Hematopoietic multipotent progenitor cell treated with erythropoietin and hydrocortisone succinate and interleukin-3 and kit ligand, for 4 days (in vitro differentiated cells): ENCODE measurements around the gene NAT9.

ENCODE experiments used
- DNase-seq: peaks from one replicate; pipeline ENCODE4 v3.0.0-alpha.2; 2015

NAT9 gene, protein sequence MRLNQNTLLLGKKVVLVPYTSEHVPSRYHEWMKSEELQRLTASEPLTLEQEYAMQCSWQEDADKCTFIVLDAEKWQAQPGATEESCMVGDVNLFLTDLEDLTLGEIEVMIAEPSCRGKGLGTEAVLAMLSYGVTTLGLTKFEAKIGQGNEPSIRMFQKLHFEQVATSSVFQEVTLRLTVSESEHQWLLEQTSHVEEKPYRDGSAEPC

DNA sequence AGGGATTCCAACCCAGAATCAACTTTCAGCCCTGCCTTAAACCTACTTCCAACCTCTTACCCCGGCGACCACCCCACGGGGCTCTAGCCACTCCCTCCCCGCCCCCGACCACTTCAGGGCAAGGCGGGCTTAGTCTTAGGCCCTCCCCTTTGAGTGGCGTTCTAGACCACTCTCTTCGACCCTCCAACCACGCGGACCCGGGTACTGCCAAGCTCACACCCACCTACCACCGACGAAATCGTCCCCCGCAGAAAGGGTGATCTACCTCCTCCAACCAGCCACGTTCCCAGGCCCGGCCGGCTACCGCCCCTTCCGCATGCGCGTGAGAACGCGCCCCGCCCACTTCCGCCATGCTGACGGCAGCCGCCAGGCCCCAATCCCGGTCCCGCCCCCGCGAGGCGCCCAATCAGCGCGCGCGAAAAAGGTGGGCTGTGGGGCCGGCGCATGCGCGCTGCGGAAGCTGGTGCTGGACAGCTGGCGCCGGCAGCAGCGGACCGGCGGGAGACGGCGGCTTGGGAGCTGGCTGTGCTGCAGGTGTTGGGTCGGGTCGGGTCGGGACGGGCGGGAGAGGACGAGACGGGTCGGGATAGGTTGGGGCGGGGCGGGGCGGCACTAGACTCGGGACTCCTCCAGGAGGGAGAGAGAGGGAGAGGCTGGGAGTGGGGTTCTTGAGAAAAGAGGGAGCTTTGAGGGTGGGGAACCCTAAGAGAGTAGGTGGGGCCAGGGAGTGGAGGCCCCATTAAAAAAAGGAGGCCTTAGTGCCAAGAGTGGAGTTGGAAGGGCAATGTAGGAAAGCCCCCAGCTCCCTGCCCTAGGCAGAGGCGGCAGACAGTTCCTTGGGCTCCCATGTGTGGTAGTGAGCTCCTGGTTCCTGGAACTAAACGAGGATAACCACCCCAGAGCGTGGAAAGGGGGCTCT lies at the start of gene NAT9:
Gene NAT9, minus strand, starts transcription at position 302 of the 919 bp plus-strand sequence. CDS start 647 bp downstream, outside the sequence.
- DNase-seq, result peak; percentile 98

DNA sequence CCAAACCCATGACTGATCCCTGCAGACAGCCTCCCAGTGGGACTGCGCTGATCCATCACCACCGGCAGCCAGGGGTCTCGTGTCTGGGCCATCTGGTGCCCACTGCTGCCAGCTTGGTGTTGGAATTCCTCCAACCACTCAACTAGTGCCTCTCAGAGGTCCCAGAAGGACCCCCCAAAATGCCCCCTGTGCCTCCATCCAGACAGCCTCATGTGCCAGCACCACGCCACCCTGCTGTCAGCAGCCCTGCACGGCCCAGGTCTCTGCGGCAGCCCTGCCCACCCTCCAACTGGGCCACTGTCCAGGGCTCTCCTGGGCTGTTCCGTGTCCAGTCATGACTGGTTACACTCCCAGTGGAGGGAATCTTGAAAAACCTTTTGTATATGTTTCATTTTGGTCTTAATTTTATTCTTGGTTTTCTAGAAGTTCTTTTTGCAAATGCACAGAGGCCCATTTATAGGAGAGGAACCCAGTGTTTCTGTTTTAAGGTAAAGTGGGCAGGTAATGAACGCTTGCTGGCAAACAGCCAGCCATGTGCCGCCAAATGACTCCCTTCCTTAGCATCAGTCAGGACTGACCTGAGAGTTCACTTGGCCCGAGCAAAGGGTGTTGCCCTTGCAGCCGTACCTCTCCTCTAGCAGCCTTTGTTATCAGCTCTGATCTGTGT lies 48.9 kb upstream of the NAT9 start:
- DNase-seq, result no peak

DNA sequence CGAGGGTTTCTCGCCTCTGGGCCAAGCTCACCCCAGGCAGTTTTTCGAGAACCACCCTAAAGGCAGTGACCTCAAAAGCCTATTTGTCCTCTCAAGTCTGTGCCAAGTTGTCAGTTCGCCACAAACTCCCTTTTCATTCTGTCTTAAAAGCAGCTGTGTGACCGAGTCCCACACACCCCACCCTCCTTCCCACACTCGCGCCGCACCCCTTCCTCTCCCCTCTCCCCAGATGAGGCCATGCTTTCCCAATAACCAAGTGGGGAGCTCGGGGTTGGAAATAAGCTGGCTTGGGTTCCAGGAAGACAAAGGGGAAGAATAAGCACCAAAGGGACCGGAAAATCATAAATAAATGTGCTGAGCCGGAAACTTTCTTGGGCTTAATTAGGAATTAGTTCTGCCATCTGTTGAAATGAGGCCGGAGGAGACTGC lies 46.8 kb upstream of the NAT9 start:
- DNase-seq, result no peak

DNA sequence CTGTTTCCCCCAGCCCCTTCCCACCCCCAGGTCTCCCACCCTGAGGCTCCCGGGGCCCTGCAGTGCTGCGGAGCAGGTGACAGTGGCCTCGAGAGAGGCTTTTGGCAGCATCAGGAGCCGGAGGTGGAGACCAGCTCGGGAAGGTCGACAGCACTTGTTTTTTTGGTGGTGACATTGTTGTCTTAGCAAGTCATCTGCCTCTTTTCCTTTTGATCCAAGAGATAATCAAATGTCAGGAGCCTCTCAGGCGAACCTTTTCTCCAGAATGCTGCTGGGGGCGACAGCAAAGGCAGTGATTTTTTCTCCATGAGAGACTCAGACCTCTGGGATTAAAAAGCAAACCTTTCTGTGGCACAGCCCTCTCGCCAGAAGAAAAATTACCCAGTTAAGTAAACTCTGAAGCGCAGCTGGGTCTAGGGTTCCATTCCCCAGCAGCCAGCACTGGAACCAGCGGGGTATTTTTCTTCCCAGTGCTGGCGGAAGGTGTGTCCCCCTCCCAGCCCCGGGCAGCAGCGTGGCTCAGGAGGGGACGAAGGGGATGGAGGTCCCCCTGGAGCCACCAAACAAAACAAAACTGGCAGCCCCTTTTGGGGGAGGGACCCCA lies 46.3 kb upstream of the NAT9 start:
- DNase-seq, result no peak

DNA sequence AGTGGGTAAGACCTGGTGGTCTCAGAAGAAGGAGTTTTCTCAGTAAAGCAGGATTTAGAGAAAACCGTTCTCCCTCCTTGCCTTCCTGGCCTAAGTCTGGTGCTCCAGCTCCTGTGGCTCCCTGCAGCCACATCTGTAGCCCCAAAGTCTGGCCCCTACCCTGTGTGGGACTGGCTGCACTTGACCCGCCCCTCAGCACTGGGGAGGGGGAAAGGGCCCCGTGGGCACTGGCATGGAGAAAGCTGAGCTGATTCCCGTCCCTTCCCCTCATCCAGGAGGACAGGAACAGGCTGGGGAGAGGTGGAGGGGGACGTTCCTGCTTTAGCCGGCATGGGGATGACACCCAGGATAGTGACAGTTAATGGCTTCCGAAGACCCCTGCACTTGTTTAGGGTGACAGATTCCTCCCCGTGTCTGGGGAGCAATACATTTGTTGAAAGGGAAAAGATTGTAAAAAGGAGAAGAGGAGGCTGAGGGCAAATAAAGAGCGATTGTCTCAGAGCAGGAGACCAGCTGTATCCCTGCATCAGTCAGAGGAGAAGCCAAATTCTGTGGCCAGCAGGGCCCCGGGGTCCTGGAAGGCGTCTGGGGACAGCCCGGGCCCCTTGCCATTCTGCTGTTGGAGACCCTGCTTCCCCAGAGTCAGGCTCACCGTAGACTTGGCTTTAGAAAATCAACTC lies 45.6 kb upstream of the NAT9 start:
- no peak for DNase-seq

DNA sequence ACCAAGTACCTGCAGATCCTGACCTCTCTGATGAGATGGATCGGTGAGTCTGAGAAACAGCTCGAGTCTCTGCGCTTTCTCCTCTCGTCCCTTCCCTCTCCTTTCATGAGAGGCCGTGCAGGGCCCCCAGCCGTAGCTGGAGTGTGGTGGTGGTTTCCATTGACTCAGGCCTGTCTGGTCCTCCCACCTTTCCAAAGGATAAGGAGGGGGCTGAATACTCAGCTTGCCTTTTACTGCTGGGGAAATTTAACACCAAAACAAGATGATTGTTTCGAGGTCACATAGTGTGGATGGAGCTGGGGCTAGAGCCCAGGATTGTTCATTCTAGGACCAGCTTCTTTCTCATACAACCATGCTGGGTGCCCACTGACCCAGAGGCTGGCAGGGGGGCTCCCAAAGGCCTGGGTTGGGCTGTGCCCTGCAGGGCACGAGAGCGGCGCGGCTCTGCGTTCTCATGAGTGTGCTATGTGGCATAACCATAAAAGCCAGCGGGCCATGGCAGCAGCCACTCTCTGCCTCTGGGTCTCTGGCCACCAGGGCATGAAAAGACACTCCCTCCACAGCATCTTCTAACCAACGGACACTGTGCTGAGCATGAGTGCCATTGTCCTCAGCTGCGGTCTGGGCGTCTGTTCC lies 43.8 kb upstream of the NAT9 start:
- DNase-seq, result no peak

DNA sequence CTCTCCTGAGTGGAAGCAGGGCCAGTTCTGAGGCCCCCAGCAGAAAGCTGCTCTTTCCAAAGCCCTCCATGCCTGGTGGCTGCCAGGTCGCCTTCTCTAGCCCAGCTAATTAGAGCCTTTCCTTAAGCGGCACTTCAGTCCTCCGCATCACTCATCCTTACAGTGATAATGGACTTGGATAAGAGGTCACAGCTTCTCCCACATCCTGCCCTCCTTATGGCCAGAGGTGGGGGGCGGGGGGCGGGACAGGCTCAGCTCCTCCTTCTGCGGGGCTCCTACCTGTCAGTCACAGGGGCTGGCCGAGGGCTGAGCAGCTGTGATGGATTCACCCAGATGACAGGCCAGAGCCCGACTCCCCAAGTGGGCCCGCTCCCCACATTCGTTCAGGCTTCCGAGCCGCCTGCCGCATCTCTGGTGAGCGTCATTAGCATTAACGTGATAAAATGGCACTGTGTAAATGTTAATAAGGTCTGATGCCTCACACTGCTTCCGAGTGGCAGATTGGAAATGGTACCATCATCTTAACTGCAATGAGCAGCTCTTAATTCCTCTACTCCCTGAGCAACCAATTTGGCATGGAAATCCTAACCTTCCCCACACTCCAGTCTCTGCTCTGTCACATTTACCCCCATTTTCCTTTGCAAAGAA lies 42.3 kb upstream of the NAT9 start:
- no peak for DNase-seq

DNA sequence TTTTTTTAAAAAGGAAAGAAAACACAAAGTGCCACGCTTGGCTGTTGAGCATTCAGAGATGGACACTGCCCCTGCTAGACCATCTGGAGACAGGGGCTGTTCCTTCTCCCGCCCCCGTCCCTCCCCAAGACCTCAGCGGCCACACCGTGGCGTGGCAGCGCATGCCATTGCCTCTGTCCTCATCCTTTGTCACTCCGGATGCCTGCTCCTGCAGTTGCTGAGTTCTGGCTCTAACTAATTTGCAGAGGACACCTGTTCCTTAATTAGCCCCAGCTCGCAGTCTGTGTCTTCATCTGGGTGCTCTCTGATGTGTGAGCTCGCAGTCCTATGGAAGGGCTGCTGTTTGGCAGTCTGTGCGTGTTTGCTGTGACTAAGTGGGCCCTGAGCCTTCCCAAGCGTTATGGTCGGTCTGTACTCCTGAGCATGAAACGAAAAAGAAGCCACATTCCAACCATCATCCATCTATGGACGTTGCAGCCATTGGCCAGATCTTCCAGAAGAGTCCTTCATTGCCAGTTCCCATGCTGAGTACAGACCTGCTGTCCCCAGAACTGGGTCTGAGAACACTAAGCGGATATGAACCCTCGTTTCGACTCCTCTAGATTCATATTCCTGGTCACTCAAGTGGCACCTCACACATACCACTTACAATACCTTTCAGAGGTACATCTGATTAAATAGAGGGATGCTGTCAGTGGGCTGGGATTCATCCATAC lies 40.9 kb upstream of the NAT9 start:
- no peak for DNase-seq

DNA sequence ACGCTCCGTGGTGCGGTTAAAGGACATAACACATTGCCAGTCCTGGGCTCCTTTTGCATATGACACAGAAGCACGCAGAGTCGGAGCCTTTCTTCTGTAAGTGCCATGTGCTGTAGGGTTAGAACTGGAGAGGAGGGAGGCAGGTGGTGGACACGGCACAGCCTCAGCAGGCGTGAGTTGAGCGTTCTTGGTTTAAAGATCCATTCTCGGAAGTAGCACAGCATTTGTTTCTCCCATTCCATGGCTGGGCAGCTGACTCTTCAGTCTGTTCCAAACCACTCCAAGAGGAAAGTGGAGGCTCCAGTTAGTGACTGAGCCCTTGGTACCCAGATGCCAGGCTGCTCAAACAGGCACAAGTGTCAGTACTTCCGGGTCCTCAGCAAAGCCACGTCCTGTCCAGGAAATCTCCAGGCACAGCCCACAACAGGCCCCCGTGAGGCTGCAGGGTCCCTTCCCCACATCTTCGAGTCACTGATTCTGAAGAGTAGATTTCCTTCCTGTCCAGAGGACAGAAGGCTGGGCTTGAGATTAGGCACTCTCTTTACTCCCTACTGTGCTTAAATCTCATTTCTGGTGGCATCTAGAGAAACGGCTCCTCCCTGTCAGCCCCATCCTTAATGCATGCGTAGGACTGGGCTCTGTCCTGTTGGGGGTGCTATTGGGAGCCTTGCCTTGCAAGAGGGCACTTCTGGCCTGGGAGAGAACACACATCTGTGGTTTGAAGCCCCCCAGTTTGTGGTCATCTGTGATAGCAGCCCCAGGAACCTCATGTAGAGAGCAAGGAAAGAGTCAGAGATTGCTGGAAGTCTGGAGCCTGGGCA lies 39.6 kb upstream of the NAT9 start:
- DNase-seq, result peak; percentile 42

DNA sequence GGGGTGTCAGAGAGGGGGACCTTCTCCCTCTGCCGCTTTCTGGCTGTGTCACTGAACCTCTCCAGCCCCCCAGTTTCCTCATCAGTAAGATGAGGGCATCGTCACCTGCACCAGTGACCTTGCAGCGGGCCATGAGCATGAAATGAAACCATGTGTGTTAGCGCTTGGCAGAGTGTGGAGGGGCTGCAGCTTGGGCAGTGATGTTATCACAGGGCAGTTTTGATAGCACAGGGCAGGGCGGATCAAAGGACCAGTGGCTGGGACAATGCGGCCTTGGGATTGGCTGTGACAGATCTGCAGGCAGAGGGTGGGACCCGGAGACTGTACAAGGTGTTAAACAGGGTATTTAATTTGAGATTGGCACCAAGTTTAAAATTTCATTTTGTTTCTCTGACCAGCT lies 38.9 kb upstream of the NAT9 start:
- DNase-seq, result no peak

DNA sequence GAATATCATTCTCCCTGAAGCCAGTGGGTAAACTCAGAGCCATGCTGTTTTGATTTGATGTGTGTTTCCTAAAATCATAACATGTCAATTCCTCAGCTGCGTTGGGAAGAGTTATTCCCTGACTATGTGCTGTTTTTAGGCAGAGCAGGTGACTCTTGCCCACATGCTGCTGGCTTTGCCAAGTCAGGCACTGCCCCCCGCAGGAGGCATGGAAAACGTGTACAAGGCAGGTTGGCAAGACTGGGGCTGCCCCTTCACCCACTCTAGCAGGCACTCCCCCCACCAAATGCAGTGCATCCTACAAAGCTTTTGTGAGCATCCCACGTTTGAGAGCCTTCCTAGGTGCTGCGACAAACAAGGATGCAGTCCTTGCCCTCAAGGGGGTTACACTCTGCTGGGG lies 38.3 kb upstream of the NAT9 start:
- DNase-seq, result peak; percentile 13

DNA sequence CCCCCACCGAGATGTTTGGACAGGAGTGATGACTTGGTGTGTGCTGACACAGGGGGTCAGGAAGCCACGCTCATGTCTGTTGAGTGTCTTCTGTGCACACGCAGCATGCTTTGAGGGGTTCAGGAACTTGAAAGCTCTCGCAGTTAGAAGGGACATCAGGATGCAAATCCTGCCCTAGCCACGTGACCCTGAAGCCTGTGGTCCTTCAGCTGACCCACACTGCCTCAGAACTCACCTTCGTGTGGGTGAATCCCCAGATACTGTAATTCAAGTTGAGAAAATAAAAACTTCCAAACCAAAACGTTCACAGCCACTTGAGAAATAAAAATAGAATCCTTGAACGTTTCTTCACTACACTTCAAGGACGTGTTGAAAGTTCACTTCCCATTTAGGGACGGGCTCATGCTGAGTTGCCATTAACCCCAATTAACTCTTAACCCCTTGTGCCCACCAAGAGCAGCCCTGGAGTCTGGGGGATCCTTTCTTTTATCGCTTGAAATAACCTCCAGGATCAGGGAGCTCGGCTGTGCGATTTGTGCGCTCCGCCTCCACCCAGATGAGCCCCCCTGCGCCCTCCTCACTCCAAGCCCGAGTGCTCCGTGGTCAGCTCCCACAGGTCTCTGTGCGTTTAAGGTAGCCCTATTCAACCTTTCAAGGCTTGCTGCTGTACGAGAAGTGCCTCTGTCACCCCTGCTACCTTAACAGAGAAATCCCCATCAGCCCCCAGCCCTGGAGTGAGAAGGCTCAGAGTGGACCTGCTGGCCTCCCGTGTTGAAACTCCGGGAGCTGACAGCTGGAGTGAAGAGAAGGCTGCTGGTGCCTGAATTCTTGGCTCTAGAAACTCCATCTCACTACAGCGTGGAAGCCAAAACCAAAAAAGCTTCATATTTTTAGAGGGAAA lies 36.2 kb upstream of the NAT9 start:
- DNase-seq, result no peak

DNA sequence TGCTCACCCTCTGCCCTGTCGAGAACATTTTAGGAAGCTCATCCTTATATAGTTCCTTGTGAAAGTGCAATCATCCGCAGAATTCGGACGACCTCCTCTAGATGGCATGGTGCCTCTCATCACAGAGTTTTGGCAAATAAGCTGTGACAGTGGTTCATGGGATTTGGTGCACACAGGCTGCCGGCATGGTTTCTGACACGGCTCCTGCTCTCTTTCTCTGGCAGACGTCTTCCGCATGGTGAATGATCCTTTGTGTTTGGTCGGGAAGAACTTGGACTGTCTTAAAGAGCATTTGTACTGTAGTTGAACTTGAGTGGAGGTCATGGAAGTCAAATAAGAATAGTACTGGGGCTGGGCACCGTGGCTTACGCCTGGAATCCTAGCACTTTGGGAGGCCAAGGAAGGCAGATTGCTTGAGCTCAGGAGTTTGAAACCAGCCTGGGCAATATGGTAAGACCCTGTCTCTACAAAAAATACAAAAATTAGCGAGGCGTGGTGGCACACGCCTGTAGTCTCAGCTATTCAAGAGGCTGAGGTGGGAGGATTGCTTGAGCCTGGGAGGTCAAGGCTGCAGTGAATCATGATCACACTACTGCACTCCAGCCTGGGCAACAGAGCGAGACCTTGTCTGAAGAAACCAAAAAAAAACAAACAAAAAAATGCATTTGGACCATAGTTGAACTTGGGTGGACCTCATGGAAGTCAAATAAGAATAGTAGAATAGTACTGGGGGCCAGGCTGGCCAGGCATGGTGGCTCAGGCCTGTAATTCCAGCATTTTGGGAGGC lies 34.7 kb upstream of the NAT9 start:
- no peak for DNase-seq

DNA sequence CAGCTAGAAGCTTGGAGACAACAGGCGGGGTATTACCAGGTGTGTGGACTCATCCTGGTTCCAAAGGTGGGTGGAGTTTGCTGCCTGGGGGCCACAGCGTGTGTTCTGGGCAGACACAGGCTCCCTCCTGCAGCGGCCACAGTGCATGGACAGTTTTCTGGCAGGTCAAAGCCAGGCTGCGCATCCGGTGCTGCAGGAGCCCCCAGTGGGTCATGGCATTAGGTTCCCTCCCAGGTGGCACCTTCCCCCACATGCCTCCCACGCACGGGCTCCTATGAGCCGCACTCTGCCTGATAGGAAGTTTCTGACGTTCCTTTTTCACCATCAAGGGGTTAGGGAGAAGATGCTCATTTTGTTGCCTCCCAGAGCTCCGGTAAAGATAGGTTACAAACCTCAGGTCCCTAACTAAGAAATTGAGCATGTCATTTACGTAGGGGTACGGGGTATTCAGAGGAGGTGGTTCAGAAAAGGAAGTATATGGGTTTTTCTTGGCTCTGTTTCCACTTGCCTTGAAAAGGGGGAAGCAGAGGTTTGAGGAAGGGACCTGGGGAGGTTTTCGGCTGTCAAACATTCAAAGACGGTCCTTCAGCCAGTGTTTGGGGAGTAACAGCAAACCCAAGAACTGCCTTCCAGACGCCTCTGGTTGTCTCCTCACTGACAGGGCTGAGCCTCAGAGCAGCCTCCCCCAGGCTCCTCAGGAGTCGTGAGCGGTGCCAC lies 32.7 kb upstream of the NAT9 start:
- peak; percentile 32 for DNase-seq

DNA sequence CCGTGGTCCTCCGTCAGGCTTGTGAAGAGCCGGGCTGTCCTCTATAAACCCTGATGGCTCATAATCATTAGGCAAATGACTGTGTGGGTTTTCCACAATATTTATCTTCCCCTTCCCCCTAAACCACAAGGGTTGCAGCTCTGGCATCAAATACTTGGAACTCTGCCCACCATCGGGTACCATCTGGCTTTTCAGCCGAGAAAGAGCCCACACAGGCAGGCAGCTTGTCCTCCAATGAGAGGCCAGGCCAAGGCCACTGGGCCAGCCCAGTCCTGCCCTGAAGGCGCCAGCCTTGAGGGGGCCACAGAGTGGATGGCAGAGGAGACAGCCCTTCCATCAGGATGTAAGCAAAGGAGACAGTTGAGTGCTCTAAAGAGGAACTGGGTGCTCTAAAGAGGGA lies 31.8 kb upstream of the NAT9 start:
- peak; percentile 76 for DNase-seq

DNA sequence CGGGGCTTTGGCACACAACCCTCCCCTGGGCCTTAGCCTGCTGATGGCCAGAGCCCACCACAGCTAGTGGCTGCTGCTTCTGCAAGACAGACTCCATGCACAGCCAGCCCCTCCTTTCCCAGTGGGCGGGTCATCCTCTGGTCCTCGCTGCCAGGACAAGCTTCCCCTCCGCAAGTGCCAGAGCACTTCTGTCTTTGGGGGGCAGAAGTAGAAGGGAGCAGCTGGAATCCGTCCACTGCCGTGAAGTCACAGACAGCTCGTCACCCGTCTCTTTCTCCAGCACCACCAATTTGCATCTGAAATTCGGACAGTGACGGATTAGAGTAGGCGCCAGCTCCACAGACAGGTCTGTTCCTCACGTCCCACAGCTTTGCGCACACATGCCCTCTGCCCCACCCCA lies 31.3 kb upstream of the NAT9 start:
- no peak for DNase-seq

DNA sequence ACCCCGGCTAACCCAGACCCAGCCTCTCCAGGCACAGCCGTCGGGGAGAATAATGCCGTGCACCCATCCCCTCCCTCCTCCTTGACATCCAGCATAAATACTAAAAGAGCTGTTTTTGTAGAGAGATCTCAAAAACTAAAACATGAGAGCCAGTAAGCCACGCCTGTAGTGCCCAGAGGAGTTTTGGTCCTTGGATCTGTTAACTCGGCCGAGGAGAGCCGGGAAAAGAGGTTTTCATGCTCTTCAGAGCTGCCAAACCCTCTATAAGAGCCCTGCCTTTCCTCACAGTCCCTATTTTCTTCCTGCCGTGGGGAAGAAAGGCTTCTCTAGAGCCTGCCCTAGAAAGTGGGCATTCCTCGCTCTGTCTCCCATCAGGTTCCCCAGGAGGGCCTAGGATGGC lies 30.2 kb upstream of the NAT9 start:
- DNase-seq, result no peak

DNA sequence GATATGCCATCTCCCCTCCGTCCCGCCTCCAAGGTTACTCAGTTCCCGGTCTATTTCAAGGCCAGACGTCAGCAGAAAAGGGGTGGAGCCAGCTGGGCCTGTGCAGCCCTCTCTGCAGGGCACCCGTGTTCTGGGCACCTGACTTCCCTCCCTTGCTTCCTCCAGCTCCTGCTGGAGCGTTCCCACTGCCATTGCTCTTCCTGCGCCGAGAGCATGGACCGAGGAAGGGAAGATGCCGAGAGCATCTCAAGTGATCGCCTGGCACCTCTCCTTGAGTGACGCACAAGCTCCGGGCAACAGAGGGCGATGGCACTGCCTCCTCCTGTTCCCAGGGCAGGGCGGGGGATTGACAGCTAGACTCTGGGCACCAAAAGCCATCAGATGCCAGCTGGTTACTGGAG lies 29.4 kb upstream of the NAT9 start:
- DNase-seq, result no peak
